RWPE2 (cell line): Measurements from ENCODE around the gene CAPN8.
A peak's percentile ranks its signal among the peaks of the same experiment; 100 is the strongest.

Source experiments
- ATAC-seq: fragments of 200-7000 bp; cut with Tn5 transposase; 3 replicates; pipeline ENCODE4 v1.9.1; 2021; ENCODE audit warnings: low read depth
- DNase-seq: peaks from one replicate; pipeline ENCODE4 v3.0.0-alpha.2; 2020; ENCODE audit warnings: low spot score
- H3K27ac ChIP-seq: fragments of 450-650 bp; 2 replicates; pipeline ENCODE4 v1.5.1; 2017; ENCODE audit warnings: mild to moderate bottlenecking; ENCODE audit not compliant: poor library complexity, severe bottlenecking
- H3K27me3 ChIP-seq: fragments of 250-450 bp; sonication (Bioruptor Pico); 2 replicates; pipeline ENCODE4 v1.5.1; 2021; ENCODE audit warnings: mild to moderate bottlenecking, moderate library complexity; ENCODE audit not compliant: insufficient read depth, poor library complexity, severe bottlenecking
- H3K36me3 ChIP-seq: fragments of 250-450 bp; sonication (Bioruptor Pico); 2 replicates; pipeline ENCODE4 v1.5.1; 2020; ENCODE audit warnings: low read depth, mild to moderate bottlenecking, moderate library complexity
- H3K4me1 ChIP-seq: fragments of 250-450 bp; sonication (Bioruptor Pico); 2 replicates; pipeline ENCODE4 v1.5.1; 2021; ENCODE audit warnings: mild to moderate bottlenecking, moderate library complexity; ENCODE audit not compliant: insufficient read depth, poor library complexity, severe bottlenecking
- H3K4me3 ChIP-seq: fragments of 250-450 bp; sonication (Bioruptor Pico); 2 replicates; pipeline ENCODE4 v1.5.1; 2021; ENCODE audit warnings: mild to moderate bottlenecking, moderate library complexity; ENCODE audit not compliant: severe bottlenecking
- H3K9me3 ChIP-seq: fragments of 250-450 bp; sonication (Bioruptor Pico); 2 replicates; pipeline ENCODE4 v1.5.1; 2021; ENCODE audit warnings: mild to moderate bottlenecking, moderate library complexity; ENCODE audit not compliant: severe bottlenecking
- CTCF ChIP-seq: fragments of 450-650 bp; IDR thresholded peaks from one replicate; pipeline ENCODE4 v1.5.1; 2017; ENCODE audit warnings: mild to moderate bottlenecking, moderate library complexity; ENCODE audit not compliant: poor library complexity, severe bottlenecking

CAPN8 gene

GRCh38 chr1:223652436-223652941, 13.0 kb downstream of the CAPN8 start:
- no peak for TF ChIP-seq CTCF
- no peak for DNase-seq
- peaks cover 7% of the 10 kb centered on the region for H3K4me1 ChIP-seq
- H3K27ac ChIP-seq, result no peak overlapping the region
- H3K4me3 ChIP-seq, result no peak overlapping the region
- ATAC-seq, result peak; percentile 78
- H3K27me3 ChIP-seq, result no peaks in the 10 kb centered on the region
- H3K9me3 ChIP-seq, result no peaks in the 10 kb centered on the region
- H3K36me3 ChIP-seq, result no peaks in the 10 kb centered on the region

GRCh38 chr1:223651291-223651991, 14.1 kb downstream of the CAPN8 start:
- H3K27me3 ChIP-seq, result no peaks in the 10 kb centered on the region
- H3K36me3 ChIP-seq, result no peaks in the 10 kb centered on the region
- DNase-seq (no peak), ATAC-seq (no peak)
- H3K9me3 ChIP-seq, result no peaks in the 10 kb centered on the region
- H3K4me3 ChIP-seq, result no peak overlapping the region
- no peak for TF ChIP-seq CTCF
- H3K4me1 ChIP-seq, result peaks cover 7% of the 10 kb centered on the region
- no peak overlapping the region for H3K27ac ChIP-seq

GRCh38 chr1:223650465-223650864, 15.0 kb downstream of the CAPN8 start:
- no peak overlapping the region for H3K27ac ChIP-seq
- H3K9me3 ChIP-seq, result no peaks in the 10 kb centered on the region
- H3K4me1 ChIP-seq, result peaks cover 7% of the 10 kb centered on the region
- H3K36me3 ChIP-seq, result no peaks in the 10 kb centered on the region
- ATAC-seq (no peak), DNase-seq (no peak)
- TF ChIP-seq CTCF, result no peak
- H3K27me3 ChIP-seq, result no peaks in the 10 kb centered on the region
- no peak overlapping the region for H3K4me3 ChIP-seq

GRCh38 chr1:223649222-223649621, 16.3 kb downstream of the CAPN8 start:
- DNase-seq (no peak), ATAC-seq (no peak)
- no peaks in the 10 kb centered on the region for H3K9me3 ChIP-seq
- H3K27me3 ChIP-seq, result no peaks in the 10 kb centered on the region
- no peak overlapping the region for H3K27ac ChIP-seq
- no peaks in the 10 kb centered on the region for H3K4me1 ChIP-seq
- no peak for TF ChIP-seq CTCF
- no peak overlapping the region for H3K4me3 ChIP-seq
- H3K36me3 ChIP-seq, result no peaks in the 10 kb centered on the region

- Histone ChIP-seq H3K9me3 (no peaks in the 10 kb centered on the region), H3K36me3 (no peaks in the 10 kb centered on the region), H3K27ac (no peak overlapping the region), H3K4me1 (no peaks in the 10 kb centered on the region), H3K27me3 (no peaks in the 10 kb centered on the region), H3K4me3 (no peak overlapping the region)
- TF ChIP-seq CTCF, result no peak
- no peak for ATAC-seq
- DNase-seq, result no peak
Measured at GRCh38 chr1:223647249-223647648, 18.3 kb downstream of the CAPN8 start.
